ENCODE measurements around the gene ITFG1.

DNA sequence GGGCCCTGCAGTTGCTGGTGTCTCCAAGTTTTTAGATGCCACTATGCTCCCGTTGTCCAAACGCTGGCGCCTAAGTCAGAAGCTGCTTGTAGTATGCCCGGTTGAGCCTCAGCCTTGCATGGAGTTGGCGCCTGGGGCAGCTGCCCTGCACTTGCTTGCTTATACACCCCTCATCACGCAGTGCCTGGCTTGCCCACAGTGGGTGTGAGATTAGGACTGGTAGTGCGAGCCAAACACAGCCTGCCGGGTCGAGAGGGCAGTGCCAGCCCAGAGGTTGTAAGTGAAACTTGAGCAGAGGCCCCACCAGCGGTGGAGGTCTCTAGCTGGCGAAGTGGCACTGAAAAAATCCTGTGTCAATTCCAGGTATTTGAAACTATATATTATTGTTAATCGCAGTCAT, 90.3 kb downstream of the ITFG1 start:
- TF ChIP-seq, protein P1, sequence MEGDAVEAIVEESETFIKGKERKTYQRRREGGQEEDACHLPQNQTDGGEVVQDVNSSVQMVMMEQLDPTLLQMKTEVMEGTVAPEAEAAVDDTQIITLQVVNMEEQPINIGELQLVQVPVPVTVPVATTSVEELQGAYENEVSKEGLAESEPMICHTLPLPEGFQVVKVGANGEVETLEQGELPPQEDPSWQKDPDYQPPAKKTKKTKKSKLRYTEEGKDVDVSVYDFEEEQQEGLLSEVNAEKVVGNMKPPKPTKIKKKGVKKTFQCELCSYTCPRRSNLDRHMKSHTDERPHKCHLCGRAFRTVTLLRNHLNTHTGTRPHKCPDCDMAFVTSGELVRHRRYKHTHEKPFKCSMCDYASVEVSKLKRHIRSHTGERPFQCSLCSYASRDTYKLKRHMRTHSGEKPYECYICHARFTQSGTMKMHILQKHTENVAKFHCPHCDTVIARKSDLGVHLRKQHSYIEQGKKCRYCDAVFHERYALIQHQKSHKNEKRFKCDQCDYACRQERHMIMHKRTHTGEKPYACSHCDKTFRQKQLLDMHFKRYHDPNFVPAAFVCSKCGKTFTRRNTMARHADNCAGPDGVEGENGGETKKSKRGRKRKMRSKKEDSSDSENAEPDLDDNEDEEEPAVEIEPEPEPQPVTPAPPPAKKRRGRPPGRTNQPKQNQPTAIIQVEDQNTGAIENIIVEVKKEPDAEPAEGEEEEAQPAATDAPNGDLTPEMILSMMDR (conservative IDR thresholded peaks at IDR 0.05), result no peak
- no peak for TF ChIP-seq ZFX (IDR thresholded peaks at IDR 0.05)

All from C4-2B (cell line).